Measurements from ENCODE around the gene VPS16.

DNA sequence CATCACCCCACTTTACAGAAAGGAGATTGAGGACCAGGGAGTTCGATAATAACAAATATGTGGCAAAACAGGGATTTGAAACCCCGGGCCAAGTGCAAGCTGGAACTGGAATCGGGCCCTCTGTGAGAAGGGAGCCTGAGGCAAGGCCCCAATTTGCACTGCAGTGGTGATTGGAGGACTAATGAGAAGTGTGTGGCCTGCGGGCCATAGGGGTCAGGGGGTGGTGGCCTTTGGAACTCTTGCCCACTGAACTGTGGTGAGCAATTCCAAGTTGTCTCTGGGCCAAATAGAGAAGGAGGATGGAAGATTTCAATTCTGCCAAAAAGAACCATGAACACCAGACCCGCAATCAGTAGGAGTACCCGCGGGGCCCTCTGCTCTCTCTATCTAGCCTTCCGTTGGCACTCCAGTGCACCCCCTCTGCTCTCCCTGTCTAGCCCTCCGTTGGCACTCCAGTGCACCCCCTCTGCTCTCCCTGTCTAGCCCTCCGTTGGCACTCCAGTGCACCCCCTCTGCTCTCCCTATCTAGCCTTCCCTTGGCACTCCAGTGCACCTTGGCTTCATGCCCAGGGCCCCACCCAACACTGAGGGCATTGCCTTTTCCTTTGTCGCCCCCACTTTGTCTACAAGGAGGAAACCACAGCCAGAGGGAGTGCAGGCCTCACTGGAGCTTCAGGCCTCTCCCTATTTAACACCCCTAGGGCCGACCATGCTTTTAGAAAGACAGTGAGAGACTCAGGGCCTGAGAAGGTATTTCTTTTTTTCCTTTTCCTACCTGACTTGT, 26.7 kb downstream of the VPS16 start:
- no peak for TF ChIP-seq ZNF8 (CRISPR knock-in tag; IDR thresholded peaks at IDR 0.05)
- no peak for TF ChIP-seq ESRRG (CRISPR knock-in tag; IDR thresholded peaks at IDR 0.05)
- no peak for TF ChIP-seq ZFP3 (CRISPR knock-in tag; IDR thresholded peaks at IDR 0.05)
- no peak for TF ChIP-seq ZC3H10 (CRISPR knock-in tag; IDR thresholded peaks at IDR 0.05)
- TF ChIP-seq ZFP30 (CRISPR knock-in tag; IDR thresholded peaks at IDR 0.05) = no peak
- no peak for TF ChIP-seq RARB (CRISPR knock-in tag; IDR thresholded peaks at IDR 0.05)
- no peak for TF ChIP-seq TCF4 (CRISPR knock-in tag; IDR thresholded peaks at IDR 0.05; ENCODE audit: borderline replicate concordance)
- TF ChIP-seq, protein P1, sequence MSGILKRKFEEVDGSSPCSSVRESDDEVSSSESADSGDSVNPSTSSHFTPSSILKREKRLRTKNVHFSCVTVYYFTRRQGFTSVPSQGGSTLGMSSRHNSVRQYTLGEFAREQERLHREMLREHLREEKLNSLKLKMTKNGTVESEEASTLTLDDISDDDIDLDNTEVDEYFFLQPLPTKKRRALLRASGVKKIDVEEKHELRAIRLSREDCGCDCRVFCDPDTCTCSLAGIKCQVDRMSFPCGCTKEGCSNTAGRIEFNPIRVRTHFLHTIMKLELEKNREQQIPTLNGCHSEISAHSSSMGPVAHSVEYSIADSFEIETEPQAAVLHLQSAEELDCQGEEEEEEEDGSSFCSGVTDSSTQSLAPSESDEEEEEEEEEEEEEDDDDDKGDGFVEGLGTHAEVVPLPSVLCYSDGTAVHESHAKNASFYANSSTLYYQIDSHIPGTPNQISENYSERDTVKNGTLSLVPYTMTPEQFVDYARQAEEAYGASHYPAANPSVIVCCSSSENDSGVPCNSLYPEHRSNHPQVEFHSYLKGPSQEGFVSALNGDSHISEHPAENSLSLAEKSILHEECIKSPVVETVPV (CRISPR knock-in tag; IDR thresholded peaks at IDR 0.05) = no peak
- TF ChIP-seq, protein P2, sequence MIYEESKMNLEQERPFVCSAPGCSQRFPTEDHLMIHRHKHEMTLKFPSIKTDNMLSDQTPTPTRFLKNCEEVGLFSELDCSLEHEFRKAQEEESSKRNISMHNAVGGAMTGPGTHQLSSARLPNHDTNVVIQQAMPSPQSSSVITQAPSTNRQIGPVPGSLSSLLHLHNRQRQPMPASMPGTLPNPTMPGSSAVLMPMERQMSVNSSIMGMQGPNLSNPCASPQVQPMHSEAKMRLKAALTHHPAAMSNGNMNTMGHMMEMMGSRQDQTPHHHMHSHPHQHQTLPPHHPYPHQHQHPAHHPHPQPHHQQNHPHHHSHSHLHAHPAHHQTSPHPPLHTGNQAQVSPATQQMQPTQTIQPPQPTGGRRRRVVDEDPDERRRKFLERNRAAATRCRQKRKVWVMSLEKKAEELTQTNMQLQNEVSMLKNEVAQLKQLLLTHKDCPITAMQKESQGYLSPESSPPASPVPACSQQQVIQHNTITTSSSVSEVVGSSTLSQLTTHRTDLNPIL (CRISPR knock-in tag; IDR thresholded peaks at IDR 0.05; ENCODE audit: low read depth) = no peak
- TF ChIP-seq SNAI2 (CRISPR knock-in tag; IDR thresholded peaks at IDR 0.05) = no peak
- TF ChIP-seq, protein P3, sequence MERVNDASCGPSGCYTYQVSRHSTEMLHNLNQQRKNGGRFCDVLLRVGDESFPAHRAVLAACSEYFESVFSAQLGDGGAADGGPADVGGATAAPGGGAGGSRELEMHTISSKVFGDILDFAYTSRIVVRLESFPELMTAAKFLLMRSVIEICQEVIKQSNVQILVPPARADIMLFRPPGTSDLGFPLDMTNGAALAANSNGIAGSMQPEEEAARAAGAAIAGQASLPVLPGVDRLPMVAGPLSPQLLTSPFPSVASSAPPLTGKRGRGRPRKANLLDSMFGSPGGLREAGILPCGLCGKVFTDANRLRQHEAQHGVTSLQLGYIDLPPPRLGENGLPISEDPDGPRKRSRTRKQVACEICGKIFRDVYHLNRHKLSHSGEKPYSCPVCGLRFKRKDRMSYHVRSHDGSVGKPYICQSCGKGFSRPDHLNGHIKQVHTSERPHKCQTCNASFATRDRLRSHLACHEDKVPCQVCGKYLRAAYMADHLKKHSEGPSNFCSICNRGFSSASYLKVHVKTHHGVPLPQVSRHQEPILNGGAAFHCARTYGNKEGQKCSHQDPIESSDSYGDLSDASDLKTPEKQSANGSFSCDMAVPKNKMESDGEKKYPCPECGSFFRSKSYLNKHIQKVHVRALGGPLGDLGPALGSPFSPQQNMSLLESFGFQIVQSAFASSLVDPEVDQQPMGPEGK (CRISPR knock-in tag; IDR thresholded peaks at IDR 0.05; ENCODE audit: borderline replicate concordance) = no peak
- no peak for TF ChIP-seq TOX (CRISPR knock-in tag; IDR thresholded peaks at IDR 0.05; ENCODE audit: borderline replicate concordance)
- no peak for TF ChIP-seq ZNF70 (CRISPR knock-in tag; IDR thresholded peaks at IDR 0.05)

Data from SK-N-SH treated with all-trans-retinoic acid at 6 μM for 48 hours (cell line).